Inferior parietal cortex (tissue), 1 donor: Measurements from ENCODE around the gene SLX1B.
"Not testable (repeated sequence)": the region's sequence is repeated elsewhere in the genome, so short reads cannot be mapped to it uniquely, and the experiment has no call there.

ENCODE experiments used
- DNase-seq: peaks from one replicate; pipeline ENCODE4 v3.0.0-alpha.2; 2016; ENCODE audit errors: extremely low spot score

SLX1B gene

GRCh38 chr16:29454269-29454668, at the start of gene SLX1B, which contains the start of gene BOLA2:
TSS of gene SLX1B (plus strand) at chr16:29454533.
TSS of gene BOLA2 (minus strand) at chr16:29454351. CDS start at chr16:29454253, 98 bp downstream.
- not testable (repeated sequence) for DNase-seq

GRCh38 chr16:29405249-29405648, 49.1 kb upstream of the SLX1B start:
- not testable (repeated sequence) for DNase-seq

GRCh38 chr16:29423587-29423986, 30.7 kb upstream of the SLX1B start:
- not testable (repeated sequence) for DNase-seq

- not testable (repeated sequence) for DNase-seq
These were observed 28.9 kb upstream of the SLX1B start for GRCh38 chr16:29425390-29425789.

GRCh38 chr16:29453754-29454153, 579 bp upstream of the SLX1B start:
- not testable (repeated sequence) for DNase-seq

GRCh38 chr16:29454828-29455227, 495 bp downstream of the SLX1B start:
- not testable (repeated sequence) for DNase-seq

- DNase-seq = not testable (repeated sequence)
These were observed 3.3 kb downstream of the SLX1B start for GRCh38 chr16:29457660-29458059.

- DNase-seq = not testable (repeated sequence)
These were observed 5.6 kb downstream of the SLX1B start, which contains the start of gene SULT1A4 for GRCh38 chr16:29459706-29460646. TSS of gene SULT1A4 (plus strand) at chr16:29459913. CDS start at chr16:29461386, 1,473 bp downstream.

GRCh38 chr16:29460647-29461030, 6.3 kb downstream of the SLX1B start:
- DNase-seq = not testable (repeated sequence)

- not testable (repeated sequence) for DNase-seq
These were observed 11.9 kb downstream of the SLX1B start for GRCh38 chr16:29465985-29466824.

- DNase-seq = not testable (repeated sequence)
These were observed 12.6 kb downstream of the SLX1B start for GRCh38 chr16:29466904-29467303.

- DNase-seq = not testable (repeated sequence)
These were observed 13.5 kb downstream of the SLX1B start for GRCh38 chr16:29467654-29468366.

GRCh38 chr16:29469660-29470059, 15.3 kb downstream of the SLX1B start:
- not testable (repeated sequence) for DNase-seq

- not testable (repeated sequence) for DNase-seq
These were observed 17.7 kb downstream of the SLX1B start for GRCh38 chr16:29472065-29472464.

GRCh38 chr16:29482276-29482675, 27.9 kb downstream of the SLX1B start:
- not testable (repeated sequence) for DNase-seq

- not testable (repeated sequence) for DNase-seq
These were observed 52.0 kb downstream of the SLX1B start, which contains the start of gene NPIPB12 for GRCh38 chr16:29506308-29506707. TSS of gene NPIPB12 (minus strand) at chr16:29506408.
